Measurements from ENCODE around the gene PRPF6.

DNA sequence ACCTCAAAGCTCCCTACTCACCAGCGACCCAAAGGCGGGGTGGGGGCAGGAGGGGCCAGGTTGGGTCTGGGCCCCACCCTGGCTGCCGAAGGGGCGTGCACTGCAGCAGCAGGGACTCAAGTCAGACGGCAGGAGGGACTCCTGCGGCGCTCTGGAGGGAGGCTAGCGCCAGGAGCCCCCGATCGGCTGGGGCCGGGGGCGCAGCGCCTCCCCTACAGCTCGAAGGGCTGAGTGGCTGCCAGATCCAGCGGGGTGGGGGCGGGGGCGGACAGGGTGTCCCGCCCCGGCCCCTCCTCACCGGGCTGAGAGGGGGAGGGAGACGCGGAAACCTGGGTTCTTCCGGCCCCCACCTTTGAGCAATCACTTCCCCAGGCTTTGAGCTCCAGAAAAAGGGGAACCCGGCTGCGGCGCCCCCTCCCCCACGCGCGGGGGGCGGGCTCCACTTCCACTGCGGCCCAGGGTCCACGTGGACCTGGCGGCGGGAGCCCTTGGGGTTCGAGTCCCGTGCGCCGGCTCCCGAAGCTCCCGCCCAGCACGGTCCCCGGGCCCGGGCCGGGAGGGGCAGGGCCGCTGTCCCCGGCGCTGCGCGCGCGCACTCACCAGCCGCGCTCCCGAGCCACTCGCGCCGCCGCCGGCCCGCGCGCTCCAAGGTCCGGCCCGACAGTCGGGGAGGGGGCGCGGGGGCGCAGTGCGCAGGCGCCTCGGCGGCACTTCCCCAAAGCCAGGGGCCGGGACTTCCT is 98.5 kb downstream of the PRPF6 start, which contains the start of gene RGS19:
- TF ChIP-seq, protein P1, sequence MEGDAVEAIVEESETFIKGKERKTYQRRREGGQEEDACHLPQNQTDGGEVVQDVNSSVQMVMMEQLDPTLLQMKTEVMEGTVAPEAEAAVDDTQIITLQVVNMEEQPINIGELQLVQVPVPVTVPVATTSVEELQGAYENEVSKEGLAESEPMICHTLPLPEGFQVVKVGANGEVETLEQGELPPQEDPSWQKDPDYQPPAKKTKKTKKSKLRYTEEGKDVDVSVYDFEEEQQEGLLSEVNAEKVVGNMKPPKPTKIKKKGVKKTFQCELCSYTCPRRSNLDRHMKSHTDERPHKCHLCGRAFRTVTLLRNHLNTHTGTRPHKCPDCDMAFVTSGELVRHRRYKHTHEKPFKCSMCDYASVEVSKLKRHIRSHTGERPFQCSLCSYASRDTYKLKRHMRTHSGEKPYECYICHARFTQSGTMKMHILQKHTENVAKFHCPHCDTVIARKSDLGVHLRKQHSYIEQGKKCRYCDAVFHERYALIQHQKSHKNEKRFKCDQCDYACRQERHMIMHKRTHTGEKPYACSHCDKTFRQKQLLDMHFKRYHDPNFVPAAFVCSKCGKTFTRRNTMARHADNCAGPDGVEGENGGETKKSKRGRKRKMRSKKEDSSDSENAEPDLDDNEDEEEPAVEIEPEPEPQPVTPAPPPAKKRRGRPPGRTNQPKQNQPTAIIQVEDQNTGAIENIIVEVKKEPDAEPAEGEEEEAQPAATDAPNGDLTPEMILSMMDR (IDR thresholded peaks at IDR 0.05) = no peak
- peak in 1 of 4 donors; percentile 42 for TF ChIP-seq POLR2A (IDR thresholded peaks at IDR 0.05)

Data from esophagus squamous epithelium (tissue), 4 donors.